Superior temporal gyrus (tissue), 1 donor: Measurements from ENCODE around the gene CRHBP.
"Not testable (repeated sequence)": the region's sequence is repeated elsewhere in the genome, so short reads cannot be mapped to it uniquely, and the experiment has no call there.

Experiments
- DNase-seq: peaks from one replicate; pipeline ENCODE4 v3.0.0-alpha.2; 2016; ENCODE audit errors: extremely low spot score

The CRHBP gene

GRCh38 chr5:76952795-76953536 lies at the start of gene CRHBP:
TSS of gene CRHBP (plus strand) at chr5:76953045. CDS start at chr5:76953135, 90 bp downstream.
- no peak for DNase-seq

- DNase-seq, result no peak
Observed at GRCh38 chr5:76908166-76908565, 44.7 kb upstream of the CRHBP start.

- not testable (repeated sequence) for DNase-seq
Observed at GRCh38 chr5:76910344-76910933, 42.4 kb upstream of the CRHBP start.

GRCh38 chr5:76914671-76915070 lies 38.2 kb upstream of the CRHBP start:
- not testable (repeated sequence) for DNase-seq

GRCh38 chr5:76918539-76918938 lies 34.3 kb upstream of the CRHBP start:
- DNase-seq, result no peak

- no peak for DNase-seq
Observed at GRCh38 chr5:76920491-76920890, 32.4 kb upstream of the CRHBP start.

GRCh38 chr5:76926329-76927105 lies 26.3 kb upstream of the CRHBP start:
- no peak for DNase-seq

GRCh38 chr5:76927961-76928360 lies 24.9 kb upstream of the CRHBP start:
- DNase-seq, result peak; percentile 77

- peak; percentile 58 for DNase-seq
Observed at GRCh38 chr5:76930083-76930482, 22.8 kb upstream of the CRHBP start.

GRCh38 chr5:76938177-76938576 lies 14.7 kb upstream of the CRHBP start:
- DNase-seq, result no peak

- no peak for DNase-seq
Observed at GRCh38 chr5:76941000-76941399, 11.8 kb upstream of the CRHBP start.

GRCh38 chr5:76941442-76941841 lies 11.4 kb upstream of the CRHBP start:
- DNase-seq, result no peak

- no peak for DNase-seq
Observed at GRCh38 chr5:76942581-76942980, 10.3 kb upstream of the CRHBP start.

GRCh38 chr5:76943006-76943405 lies 9.8 kb upstream of the CRHBP start:
- DNase-seq, result no peak

- DNase-seq, result no peak
Observed at GRCh38 chr5:76944638-76945037, 8.2 kb upstream of the CRHBP start.

- DNase-seq, result not testable (repeated sequence)
Observed at GRCh38 chr5:76945238-76945637, 7.6 kb upstream of the CRHBP start.

GRCh38 chr5:76946090-76946489 lies 6.8 kb upstream of the CRHBP start:
- DNase-seq, result no peak

GRCh38 chr5:76947082-76947503 lies 5.8 kb upstream of the CRHBP start:
- no peak for DNase-seq

GRCh38 chr5:76953551-76954382 lies 922 bp downstream of the CRHBP start:
- DNase-seq, result no peak

GRCh38 chr5:76954383-76954763 lies 1.5 kb downstream of the CRHBP start:
- DNase-seq, result no peak

- no peak for DNase-seq
Observed at GRCh38 chr5:76956033-76956432, 3.2 kb downstream of the CRHBP start.
